ENCODE data around the gene TMEM81. TPM values are rescaled to one million over a fixed set of nuclear protein-coding genes. Genes with fewer than 3 reads are reported as not detected.

The TMEM81 gene
- total and polyA plus RNA-seq, 2 of the 8 experiments (the other 6 are each of a cell fraction or from before 2014, with no cell fraction given): 2.1 to 5.9 TPM

DNA sequence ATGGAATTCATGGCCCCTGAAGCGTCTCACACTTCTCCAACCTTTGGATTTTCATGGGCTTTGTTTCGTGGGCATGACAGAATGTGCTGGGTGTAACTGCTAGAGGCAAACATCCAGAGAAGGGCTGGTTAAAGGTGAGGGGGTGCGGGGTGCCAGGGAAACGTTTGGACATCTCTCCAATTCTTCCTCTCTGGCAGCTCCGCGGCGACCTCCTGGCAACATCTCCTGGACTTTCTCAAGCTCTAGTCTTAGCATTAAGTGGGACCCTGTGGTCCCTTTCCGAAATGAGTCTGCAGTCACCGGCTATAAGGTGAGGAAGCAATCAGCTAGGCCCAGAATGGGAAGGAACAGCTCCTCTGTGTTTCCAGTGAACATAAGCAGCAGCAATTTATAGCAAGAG lies 12.0 kb downstream of the TMEM81 start:
- Histone ChIP-seq H3K79me2 (ENCODE audit: control insufficient read depth in 1 of 2, insufficient read depth in 2 of 2, low read length in 2 of 2) (no peaks in the 10 kb centered on the region), H3K27me3 (replicated peaks in 1 of 4; ENCODE audit: control insufficient read depth in 3 of 4, extremely low read depth in 1 of 4, insufficient read depth in 3 of 4, low read length in 3 of 4) (no peaks in the 10 kb centered on the region), H3K79me1 (ENCODE audit: low read depth, low read length) (no peaks in the 10 kb centered on the region), H3K4me3 (ENCODE audit: extremely low read depth in 1 of 4, insufficient read depth in 2 of 4, low read depth in 3 of 4, low read length in 4 of 4) (no peak overlapping the region), H3K4me2 (ENCODE audit: insufficient read depth in 1 of 2, low read depth in 2 of 2, low read length in 2 of 2) (no peak overlapping the region), H3K36me3 (ENCODE audit: control insufficient read depth in 2 of 4, insufficient read depth in 4 of 4, low read length in 3 of 4) (no peaks in the 10 kb centered on the region), H3K9me3 (ENCODE audit: insufficient read depth in 2 of 2, low read depth in 1 of 2, low read length in 1 of 2) (no peaks in the 10 kb centered on the region), H2BK5ac (ENCODE audit: low read depth, low read length) (no peak overlapping the region), H2BK120ac (replicated peaks; ENCODE audit: low read depth, low read length) (no peak overlapping the region), H3K23me2 (ENCODE audit: low read depth, low read length) (no peaks in the 10 kb centered on the region), H3K23ac (ENCODE audit: insufficient read length) (no peak overlapping the region), H3K9ac (replicated peaks in 1 of 4; ENCODE audit: extremely low read depth in 1 of 4, low read depth in 3 of 4, low read length in 3 of 4) (no peak overlapping the region), H2AFZ (ENCODE audit: low read length) (no peak overlapping the region), H2BK20ac (ENCODE audit: low read length) (no peak overlapping the region), H2AK5ac (ENCODE audit: low read depth, low read length) (no peak overlapping the region), H4K5ac (ENCODE audit: insufficient read length, low read depth, low read length) (no peak overlapping the region), H3K14ac (ENCODE audit: insufficient read length) (no peak overlapping the region), H2BK15ac (ENCODE audit: low read length) (no peak overlapping the region), H4K91ac (replicated peaks; ENCODE audit: insufficient read length, low read length) (no peak overlapping the region), H4K20me1 (replicated peaks in 1 of 2; ENCODE audit: control insufficient read depth in 1 of 2, insufficient read depth in 2 of 2, low read length in 2 of 2) (no peaks in the 10 kb centered on the region), H3K56ac (replicated peaks; ENCODE audit: insufficient read length, low read depth, low read length) (no peak overlapping the region), H3K4me1 (replicated peaks in 1 of 4; ENCODE audit: control insufficient read depth in 3 of 4, insufficient read depth in 4 of 4, low read length in 3 of 4) (no peaks in the 10 kb centered on the region), H4K8ac (ENCODE audit: extremely low read depth, insufficient read depth, low read length) (no peak overlapping the region), H2BK12ac (ENCODE audit: low read depth, low read length) (no peak overlapping the region), H3K27ac (ENCODE audit: low read depth, low read length) (no peak overlapping the region), H3K18ac (ENCODE audit: extremely low read depth, low read length) (no peak overlapping the region), H3K4ac (replicated peaks; ENCODE audit: insufficient read length, low read depth, low read length) (no peak overlapping the region)
- ChIA-PET POLR2A (ENCODE audit: partially characterized antibody) (interaction anchor here (0.9 to 1.7 kb wide), 5 partner anchors 9 to 79 kb away, joined by 3 to 4 read pairs (median 3); no protein-coding TSS in a partner anchor), CTCF (ENCODE audit: partially characterized antibody) (interaction anchor here (0.6 to 38.9 kb wide), 8 partner anchors 8 to 250 kb away, joined by 3 to 1336 read pairs (median 4); no protein-coding TSS in a partner anchor)
- FAIRE-seq: no peak
- DNase-seq (ENCODE audit: low read depth in 1 of 2, low spot score in 2 of 2): no peak
- 88% methylated on average over 9 of the region's 9 CpGs; no CpG with 5 or more reads in 1 of the 2 experiments for WGBS, 2 experiments (ENCODE audit: extremely low coverage in 1 of 2, insufficient coverage in 1 of 2, insufficient read length in 1 of 2, insufficient replicate concordance in 2 of 2, low coverage in 1 of 2, low lambda C conversion rate in 2 of 2, missing lambda C conversion rate in 1 of 2)
- TF ChIP-seq, protein P1, sequence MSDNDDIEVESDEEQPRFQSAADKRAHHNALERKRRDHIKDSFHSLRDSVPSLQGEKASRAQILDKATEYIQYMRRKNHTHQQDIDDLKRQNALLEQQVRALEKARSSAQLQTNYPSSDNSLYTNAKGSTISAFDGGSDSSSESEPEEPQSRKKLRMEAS (IDR thresholded peaks at IDR 0.05): no peak
- no peak for TF ChIP-seq POU5F1 (IDR thresholded peaks at IDR 0.05; ENCODE audit: low read depth, low read length)
- TF ChIP-seq YY1 (IDR thresholded peaks at IDR 0.05; ENCODE audit: low read depth, low read length): no peak
- TF ChIP-seq TAF7 (optimal IDR thresholded peaks at IDR 0.05; ENCODE audit: borderline replicate concordance, low read depth, low read length): no peak
- TF ChIP-seq, protein P2, sequence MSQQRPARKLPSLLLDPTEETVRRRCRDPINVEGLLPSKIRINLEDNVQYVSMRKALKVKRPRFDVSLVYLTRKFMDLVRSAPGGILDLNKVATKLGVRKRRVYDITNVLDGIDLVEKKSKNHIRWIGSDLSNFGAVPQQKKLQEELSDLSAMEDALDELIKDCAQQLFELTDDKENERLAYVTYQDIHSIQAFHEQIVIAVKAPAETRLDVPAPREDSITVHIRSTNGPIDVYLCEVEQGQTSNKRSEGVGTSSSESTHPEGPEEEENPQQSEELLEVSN (IDR thresholded peaks at IDR 0.05): no peak
- TF ChIP-seq KDM4A (IDR thresholded peaks at IDR 0.05; ENCODE audit: low read depth, low read length, severe bottlenecking): no peak
- TF ChIP-seq CBX5 (IDR thresholded peaks at IDR 0.05; ENCODE audit: low read depth, low read length): no peak
- TF ChIP-seq RAD21 (IDR thresholded peaks at IDR 0.05 in 1 of 2, conservative IDR thresholded peaks at IDR 0.05 in 1 of 2; ENCODE audit: low read depth in 2 of 2, low read length in 2 of 2): no peak
- no peak for TF ChIP-seq PHF8 (conservative IDR thresholded peaks at IDR 0.05; ENCODE audit: low read depth, low read length)
- TF ChIP-seq BACH1 (IDR thresholded peaks at IDR 0.05; ENCODE audit: low read length): no peak
- TF ChIP-seq NANOG (IDR thresholded peaks at IDR 0.05; ENCODE audit: insufficient read depth, low read depth, low read length, poor library complexity, severe bottlenecking): no peak
